Activated CD4-positive, alpha-beta T cell treated with anti-CD3 and anti-CD28 coated beads, Interleukin-2, amount 50 U/mL, for 1 hour (primary cell): ENCODE results near the gene NANOS1.

Source experiments
- DNase-seq: peaks from one replicate; pipeline ENCODE4 v3.0.0-alpha.2; 2020

The NANOS1 gene

GRCh38 chr10:119061926-119062325 lies 32.4 kb downstream of the NANOS1 start:
- no peak for DNase-seq

DNA sequence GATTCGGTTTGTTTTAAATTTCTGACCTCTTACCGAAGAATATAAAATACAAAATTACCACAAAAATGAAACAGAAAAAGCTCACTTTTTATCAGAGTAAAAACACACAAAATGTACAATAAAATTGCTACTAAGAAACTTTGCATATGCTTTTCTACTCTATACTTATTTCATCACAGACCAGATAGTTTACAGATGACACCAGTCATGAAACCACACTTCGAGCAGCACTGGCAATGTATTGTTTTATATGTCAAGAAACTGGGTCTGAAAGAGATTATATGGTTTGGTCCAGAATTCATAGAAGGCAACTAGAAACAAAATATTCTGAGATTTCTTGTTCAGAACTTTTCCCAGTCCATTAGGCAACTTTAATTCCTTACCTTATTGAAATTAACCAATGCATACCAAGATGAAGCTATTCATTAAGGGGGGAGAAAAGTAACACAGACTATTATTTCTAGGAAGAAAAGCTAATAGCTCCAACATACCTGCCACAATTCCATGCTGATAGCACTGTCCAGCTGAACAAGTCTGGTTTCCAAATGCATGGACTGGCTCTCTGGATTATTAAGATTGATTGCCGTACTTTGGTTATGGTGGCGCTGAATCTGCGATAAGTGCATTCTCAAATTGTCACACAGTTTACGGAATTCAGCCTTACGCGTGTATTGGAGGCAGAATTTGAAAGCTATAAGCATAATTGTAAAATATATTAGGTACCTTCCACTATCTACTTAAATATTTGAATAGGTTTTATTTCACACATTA lies 41.1 kb downstream of the NANOS1 start:
- DNase-seq = no peak

DNA sequence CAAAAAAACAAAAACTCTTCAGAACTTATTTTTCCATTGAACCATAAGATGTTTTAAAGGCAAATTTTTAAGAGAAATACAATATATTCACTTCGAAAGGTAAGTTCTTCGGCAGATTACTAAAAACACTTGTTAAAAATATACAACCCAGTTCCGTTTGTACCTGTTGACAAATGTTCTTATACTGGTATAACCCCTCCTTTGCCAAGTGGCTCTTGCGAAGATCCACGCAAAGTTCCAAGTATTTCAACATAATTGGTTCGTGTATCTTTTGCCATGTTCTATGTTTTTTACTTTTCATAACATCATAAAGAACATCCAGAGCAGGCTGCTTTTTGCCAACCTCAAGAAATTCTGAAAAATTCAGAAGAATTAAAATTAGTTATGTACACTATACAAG lies 44.1 kb downstream of the NANOS1 start:
- DNase-seq = no peak

DNA sequence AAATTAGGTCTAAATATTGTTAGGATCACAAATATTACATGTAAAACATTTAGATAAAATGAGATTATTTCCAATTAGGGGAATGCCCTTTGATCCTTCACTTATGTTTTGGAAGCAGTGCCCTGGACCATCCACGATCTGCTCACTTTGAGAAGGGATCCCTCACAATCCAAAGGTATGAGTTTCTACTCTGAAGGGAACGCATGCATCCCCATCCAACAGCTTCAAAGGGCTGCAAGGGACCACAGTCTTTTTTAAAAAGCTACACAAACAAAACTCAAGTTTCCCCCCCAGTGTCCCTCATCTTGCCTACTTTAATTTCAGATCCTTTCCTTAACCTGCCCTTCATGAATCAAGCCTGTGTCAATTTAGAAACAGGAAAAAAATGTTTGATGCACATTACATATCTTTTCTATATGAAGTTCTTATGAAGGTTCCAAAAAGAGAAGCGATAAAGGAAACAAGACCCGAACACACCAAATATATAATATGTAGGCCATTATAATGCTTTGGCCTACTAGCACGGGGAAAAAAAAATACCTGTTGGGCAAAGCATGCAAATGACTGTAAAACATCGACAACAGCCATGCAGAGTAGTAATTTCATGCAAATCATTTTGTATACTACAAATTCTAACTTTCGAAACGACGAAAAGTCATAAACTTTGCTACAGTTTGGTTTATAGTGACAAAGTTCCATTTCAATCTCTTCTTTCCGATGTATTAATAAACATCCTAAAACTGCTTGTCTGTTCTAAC lies 49.1 kb downstream of the NANOS1 start:
- no peak for DNase-seq

DNA sequence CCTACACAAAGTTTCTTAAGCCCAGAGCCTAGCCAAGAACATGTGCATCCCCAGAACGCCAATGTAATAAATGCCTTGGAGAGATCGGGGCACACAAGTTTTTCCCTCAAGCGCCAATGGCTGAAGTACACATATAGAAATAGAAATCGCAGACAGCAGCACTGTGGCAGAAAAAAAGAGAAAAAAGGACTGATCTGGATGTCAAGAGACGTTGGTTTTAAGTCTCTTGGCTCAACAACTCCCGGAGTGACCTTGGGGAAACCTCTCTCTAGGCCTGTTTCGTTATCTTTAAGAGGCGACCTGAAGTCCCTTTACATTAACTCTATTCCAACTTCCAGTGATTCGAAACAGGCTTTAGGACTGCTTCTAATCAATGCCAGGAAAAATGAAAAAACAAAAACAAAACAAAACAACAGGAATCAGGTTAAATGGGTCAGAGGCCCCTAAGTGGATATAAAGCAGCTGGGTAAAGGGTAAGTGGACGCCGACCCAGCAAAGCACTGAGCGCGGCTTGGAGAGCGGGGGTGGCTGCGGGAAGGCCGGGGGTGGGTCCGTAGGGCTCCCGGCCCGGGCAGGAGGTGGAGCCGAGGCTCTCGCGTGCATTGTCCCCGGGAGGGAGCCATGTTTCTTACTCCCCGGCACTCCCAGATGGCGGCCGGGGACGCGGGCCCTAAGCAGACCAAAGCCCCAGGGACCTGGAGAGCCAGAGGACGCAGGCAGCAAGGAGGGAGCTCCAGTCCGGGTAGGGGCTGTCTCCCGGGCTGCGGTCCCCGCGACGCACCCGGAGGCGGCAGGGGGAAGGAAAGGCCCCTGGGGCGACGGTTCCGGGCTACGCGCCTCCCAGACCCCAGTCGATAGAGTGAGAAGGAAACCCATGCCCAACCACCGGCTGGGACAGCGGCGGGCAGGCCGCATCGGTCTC lies 50.3 kb downstream of the NANOS1 start:
- DNase-seq = peak; percentile 56

DNA sequence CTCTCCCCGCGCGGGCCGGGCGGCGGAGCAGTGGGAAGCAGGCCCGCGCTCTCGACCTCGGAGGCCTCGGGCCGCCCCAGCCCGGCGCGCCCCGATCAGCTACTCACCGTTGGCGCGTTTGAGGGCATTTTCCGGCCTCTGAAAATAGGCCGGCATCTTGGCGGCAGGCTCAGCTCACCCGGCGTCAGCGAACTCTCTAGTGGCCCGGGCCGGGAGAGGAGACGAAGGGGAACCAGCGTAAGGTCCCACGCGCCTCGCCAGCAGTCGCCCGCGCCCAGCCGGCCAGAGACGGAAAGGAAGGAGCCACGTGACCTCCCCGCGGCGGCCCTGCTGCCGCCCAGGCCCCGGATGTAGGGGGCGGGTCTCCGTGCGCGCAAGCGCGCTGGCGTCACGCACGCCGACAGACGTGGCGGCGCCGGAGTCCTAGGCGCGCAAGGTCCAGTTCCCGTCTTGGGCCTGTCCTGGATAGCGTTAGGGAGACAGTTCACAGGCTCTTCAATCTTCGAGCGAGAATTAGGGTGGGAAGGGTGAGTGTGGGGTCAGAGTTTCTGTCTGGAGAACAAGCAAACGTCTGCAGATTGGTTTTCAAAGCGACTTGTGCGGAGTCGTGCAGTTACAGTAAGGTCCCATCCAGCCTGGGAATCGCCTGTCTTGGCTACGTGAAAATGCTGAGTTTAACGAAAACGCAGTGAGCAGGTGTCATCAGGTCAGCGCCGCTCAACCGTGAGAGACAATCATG lies 51.2 kb downstream of the NANOS1 start, which contains the start of gene EIF3A:
EIF3A (minus strand) TSS at position 297 of the 739 bp plus-strand sequence; CDS start at position 156, 141 bp downstream.
- DNase-seq = peak; percentile 89
